Ecto neural progenitor cell (in vitro differentiated cells): Measurements from ENCODE around the gene ZNF358.
A peak's percentile ranks its signal among the peaks of the same experiment; 100 is the strongest.

ENCODE experiments used
- DNase-seq: peaks from one replicate; pipeline ENCODE4 v3.0.0-alpha.2; 2018; ENCODE audit warnings: low spot score

Gene ZNF358

GRCh38 chr19:7520131-7521051 lies 4.5 kb downstream of the ZNF358 start:
- DNase-seq = no peak

- DNase-seq = no peak
Observed at GRCh38 chr19:7521551-7522071, 5.7 kb downstream of the ZNF358 start.

DNA sequence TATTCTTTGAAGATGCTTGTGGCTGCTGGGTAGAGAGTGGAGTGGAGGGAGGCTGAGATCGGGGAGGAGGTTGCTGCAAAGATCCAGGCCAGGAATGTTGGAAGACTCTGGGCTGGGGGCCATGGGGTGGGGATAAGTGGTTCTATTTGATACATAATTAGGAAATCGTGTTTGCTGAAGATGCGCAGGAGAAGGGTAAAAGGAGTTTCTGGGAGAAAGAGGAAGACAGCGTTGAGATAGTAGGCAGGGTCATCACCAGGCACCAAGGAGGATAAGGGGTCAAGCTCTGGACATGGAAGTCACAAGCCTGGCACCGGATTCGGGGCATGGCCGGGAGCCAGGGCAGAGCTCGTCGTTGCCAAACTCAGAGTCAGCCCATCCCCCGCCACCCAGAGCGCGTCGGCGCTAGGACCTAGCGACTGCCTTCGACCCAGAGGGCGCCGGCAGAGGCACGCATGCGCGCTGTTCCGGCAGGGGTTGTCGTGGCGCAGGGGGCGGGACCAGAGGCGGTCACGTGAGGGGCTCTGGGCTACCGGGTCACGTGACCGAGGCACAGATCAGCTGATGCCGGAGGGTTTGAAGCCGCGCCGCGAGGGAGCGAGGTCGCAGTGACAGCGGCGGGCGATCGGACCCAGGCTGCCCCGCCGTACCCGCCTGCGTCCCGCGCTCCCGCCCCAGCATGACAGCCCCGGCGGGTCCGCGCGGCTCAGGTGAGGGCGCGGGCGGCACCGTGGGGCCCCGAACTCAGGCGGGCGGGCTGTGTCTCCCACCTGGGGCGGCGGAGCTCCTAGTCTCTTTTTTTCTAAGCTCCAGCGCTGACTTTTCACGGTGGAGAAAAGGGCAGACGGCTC lies 6.4 kb downstream of the ZNF358 start, which contains the start of gene MCOLN1:
Gene MCOLN1 (plus strand): TSS at position 553 of the 851 bp plus-strand sequence. CDS start 127 bp downstream, at position 680.
- DNase-seq = peak; percentile 100

DNA sequence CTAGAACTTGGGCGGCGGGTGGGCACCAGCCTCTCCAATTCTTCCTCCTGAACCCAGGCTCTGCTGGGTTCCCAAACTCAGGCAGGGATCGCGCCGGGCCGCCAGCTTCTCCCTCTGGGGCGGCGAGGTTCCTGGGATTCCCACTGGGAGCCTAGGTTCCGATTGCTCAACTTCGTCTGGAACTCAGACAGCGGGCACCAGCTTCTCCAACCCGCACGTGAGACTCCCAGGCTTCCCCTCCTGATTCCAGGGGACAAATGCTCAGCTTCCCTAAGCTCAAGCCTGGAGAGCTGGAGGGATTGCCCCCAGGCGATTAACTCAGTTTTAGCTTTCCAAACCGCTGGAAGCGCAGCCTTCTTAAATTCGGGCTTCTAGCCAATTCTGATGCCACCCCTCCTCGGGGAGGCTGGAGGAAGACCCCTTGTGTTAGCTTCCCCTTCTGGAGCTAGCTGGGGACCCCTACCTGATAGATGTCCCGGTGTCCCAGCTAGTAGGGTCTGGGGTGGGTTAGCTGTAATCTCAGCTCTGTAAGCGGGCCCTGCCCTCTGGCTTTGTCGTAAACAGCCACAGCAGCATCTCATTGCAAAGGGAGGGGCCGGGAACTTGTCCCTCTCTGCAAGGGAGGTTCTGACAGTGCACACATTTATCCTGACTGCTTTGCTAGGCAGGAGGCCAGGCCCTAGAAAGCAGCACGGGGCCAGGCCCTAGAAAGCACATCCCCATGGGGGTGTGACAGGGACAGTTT lies 7.2 kb downstream of the ZNF358 start:
- DNase-seq = no peak

DNA sequence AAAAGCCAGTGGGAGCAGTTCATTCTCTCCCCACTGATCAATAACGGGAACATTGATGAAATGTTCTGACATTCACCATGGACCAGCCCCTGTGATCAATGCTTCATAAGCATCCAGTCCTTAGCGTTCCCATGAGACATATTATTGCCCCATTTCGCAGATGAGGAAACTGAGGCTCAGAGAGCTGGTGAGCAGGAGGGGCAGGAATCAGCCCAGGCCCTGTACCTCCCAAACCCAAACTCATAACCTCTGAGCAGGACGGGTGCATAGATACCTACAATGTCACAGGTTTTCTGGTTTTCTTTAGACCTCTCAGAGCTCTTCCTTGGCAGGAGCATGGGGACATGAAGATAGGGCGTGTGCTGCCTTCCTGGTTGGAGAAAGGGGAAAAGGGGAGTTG lies 8.6 kb downstream of the ZNF358 start:
- no peak for DNase-seq

DNA sequence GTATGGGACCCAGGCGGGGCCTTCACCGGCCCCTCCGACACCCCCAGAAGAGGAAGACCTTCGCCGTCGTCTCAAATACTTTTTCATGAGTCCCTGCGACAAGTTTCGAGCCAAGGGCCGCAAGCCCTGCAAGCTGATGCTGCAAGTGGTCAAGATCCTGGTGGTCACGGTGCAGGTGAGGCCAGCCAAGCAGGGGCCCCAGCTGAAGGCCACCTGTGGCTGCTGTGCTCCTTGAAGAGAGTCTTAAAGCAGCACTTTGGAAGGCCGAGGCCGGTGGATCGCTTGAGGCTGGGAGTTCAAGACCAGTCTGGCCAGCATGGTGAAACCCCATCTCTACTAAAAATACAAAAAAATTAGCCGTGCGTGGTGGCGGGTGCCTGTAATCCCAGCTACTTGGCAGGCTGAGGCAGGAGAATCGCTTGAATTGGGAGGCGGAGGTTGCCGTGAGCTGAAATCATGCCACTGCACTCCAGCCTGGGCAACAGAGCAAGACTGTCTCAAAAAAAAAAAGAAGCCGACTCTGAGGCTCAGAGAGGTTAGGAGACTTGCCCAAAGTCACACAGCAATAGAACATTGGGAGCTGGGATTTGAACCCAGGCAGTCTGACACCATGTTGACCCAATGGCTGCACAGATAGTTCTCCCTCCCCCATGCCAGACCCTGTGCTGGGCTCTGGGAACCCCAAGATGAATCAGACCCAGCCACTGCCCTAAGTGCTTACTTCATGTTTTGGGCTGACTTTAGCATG lies 9.3 kb downstream of the ZNF358 start:
- no peak for DNase-seq

GRCh38 chr19:7526059-7526929 lies 10.4 kb downstream of the ZNF358 start:
- DNase-seq = no peak

GRCh38 chr19:7527516-7528191 lies 11.8 kb downstream of the ZNF358 start:
- no peak for DNase-seq

DNA sequence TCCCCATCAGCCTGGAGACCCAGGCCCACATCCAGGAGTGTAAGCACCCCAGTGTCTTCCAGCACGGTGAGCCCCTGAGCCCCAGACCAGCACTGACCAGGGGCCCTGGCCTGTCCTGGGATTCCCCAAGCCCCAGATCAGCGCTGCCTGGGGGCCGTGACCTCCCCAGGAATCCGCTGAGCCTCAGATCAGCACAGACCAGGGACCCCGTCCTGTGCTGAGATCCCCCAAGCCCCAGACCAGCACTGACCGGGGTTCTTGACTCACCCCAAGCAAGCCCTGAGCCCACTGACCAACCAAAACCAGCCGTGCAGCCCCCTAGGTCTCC lies 12.3 kb downstream of the ZNF358 start:
- no peak for DNase-seq

GRCh38 chr19:7528522-7529245 lies 12.8 kb downstream of the ZNF358 start:
- DNase-seq = no peak

GRCh38 chr19:7529246-7529600 lies 13.3 kb downstream of the ZNF358 start:
- no peak for DNase-seq

DNA sequence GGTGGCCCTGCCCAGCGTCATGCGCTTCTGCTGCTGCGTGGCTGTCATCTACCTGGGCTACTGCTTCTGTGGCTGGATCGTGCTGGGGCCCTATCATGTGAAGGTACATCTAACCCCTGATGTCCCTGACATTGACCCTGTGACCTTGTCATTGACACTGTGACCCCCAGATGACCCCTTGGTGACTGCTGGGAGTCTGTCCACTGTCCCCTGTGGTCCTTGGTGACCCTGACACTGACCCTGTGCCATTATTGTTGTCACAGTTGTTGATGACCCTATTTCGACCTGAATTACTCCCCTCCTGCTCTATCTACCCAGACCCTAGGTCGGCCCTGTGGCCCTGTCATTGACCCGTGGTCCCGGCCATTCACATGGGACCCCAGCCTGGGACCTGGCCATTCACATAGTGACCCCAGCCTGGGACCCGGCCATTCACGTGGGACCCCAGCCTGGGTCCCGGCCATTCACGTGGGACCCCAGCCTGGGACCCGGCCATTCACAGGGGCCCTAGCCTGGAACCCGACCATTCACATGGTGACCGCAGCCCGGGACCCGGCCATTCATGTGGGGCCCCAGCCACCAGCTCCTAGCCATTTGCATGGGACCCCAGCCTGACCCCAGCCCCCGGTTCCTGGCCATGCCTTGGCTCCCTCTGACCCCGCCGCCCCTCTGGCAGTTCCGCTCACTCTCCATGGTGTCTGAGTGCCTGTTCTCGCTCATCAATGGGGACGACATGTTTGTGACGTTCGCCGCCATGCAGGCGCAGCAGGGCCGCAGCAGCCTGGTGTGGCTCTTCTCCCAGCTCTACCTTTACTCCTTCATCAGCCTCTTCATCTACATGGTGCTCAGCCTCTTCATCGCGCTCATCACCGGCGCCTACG lies 13.9 kb downstream of the ZNF358 start:
- no peak for DNase-seq

- peak; percentile 64 for DNase-seq
Observed at GRCh38 chr19:7533281-7533885, 17.5 kb downstream of the ZNF358 start.

DNA sequence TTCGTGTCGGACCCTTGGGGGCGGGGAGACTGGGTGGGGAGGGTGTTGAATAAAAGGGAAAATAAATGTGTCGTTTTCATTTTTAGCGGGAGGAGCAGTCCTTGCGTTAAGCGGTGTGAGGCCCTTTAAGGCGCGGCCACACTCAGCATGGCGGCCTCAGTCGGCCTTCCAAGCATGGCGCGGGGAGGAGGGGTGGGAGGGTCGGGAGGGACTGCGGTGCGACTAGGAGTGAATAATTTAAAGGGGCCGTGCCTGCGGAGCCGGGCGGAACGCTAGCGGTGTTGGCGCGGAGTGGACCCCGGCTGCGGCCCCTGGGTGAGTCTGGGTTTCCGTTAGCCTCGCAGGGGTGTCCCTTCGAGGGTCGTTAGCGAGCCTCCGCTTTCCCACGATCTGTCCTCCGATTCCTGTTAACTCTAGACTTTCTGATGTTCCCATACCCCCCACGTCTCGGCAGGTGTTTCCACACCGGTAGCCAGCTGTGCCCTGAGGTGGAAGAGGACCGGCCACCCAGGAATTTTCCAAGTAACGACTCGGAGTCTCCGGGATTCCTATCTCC lies 18.1 kb downstream of the ZNF358 start:
- DNase-seq = peak; percentile 88

DNA sequence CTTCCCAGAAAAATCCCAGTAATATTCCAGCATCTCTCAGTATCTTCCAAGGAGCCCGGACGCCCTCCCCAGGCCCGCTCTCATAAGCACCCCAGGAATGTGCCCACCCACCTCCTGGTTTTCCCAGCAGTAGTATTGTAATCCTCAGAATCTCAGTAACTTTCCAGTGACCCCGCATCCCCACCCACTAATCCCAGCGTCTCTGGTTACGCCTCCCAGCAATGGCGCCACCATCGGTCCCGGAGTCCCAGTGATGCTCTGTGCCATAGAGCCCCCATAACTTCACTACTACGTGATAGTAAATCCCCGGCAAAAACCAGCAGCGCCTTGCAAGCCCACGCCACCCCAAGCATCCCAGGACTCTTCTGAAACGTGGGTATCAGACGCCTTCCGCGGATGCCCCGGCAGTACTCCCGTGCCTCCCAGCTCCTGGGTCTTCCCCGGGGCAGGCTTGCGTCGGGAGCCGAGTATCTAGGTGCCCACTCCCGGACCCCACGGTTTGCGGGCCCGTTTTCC lies 18.7 kb downstream of the ZNF358 start:
- DNase-seq = peak; percentile 82

GRCh38 chr19:7535047-7535997 lies 19.4 kb downstream of the ZNF358 start, which contains the start of gene PNPLA6:
PNPLA6 (plus strand) TSS chr19:7535717; CDS start chr19:7535789, 72 bp downstream.
- DNase-seq = peak; percentile 96
